Endothelial cell of umbilical vein (primary cell): ENCODE data around the gene CHSY3.

ENCODE experiments used
- EZH2 ChIP-seq: IDR thresholded peaks from 2 replicates; pipeline ENCODE4 v1.6.1; 2012; ENCODE audit warnings: borderline replicate concordance, low read depth, mild to moderate bottlenecking, moderate library complexity, low read length, inconsistent platforms; ENCODE audit not compliant: severe bottlenecking
- FOS ChIP-seq: IDR thresholded peaks from 2 replicates; pipeline ENCODE4 v1.6.1; 2011; ENCODE audit warnings: mild to moderate bottlenecking, low read length, moderate library complexity, borderline replicate concordance; ENCODE audit not compliant: insufficient read depth
- GATA2 ChIP-seq: IDR thresholded peaks from 2 replicates; pipeline ENCODE4 v1.7.0; 2011; ENCODE audit warnings: low read depth, mild to moderate bottlenecking, moderate library complexity, mixed read lengths, low read length; ENCODE audit not compliant: insufficient read length, insufficient read depth
- JUN ChIP-seq: IDR thresholded peaks from 2 replicates; pipeline ENCODE4 v1.6.1; 2011; ENCODE audit warnings: borderline replicate concordance, low read depth; ENCODE audit not compliant: insufficient read length, insufficient read depth
- MYC ChIP-seq: IDR thresholded peaks from one replicate; pipeline ENCODE4 v1.6.1; 2011; ENCODE audit warnings: mild to moderate bottlenecking, low read depth, low read length
- POLR2A ChIP-seq: IDR thresholded peaks from 2 replicates; pipeline ENCODE4 v1.6.1; 2012; ENCODE audit warnings: low read depth, mild to moderate bottlenecking, control low read depth, low read length
- POLR2AphosphoS5 ChIP-seq: IDR thresholded peaks from 2 replicates; pipeline ENCODE4 v1.6.1; 2012; ENCODE audit warnings: low read depth, mild to moderate bottlenecking, control low read depth, low read length, moderate library complexity; ENCODE audit not compliant: insufficient read depth
- TF ChIP-seq, protein P1 (sequence below), 2 donors: IDR thresholded peaks; 1 replicate in 1 of 2; 2 replicates in 1 of 2; pipeline ENCODE4 v1.5.1; 2011; ENCODE audit warnings: low read length in 2 of 2, mild to moderate bottlenecking in 2 of 2, moderate library complexity in 2 of 2, control low read depth in 1 of 2, inconsistent platforms in 1 of 2, low read depth in 1 of 2; ENCODE audit not compliant: insufficient read depth in 1 of 2; ENCODE audit errors: extremely low read depth in 1 of 2
- TF ChIP-seq, protein P2 (sequence below): IDR thresholded peaks from 2 replicates; pipeline ENCODE4 v1.6.1; 2011; ENCODE audit not compliant: insufficient read depth, insufficient read length

- no peak for TF ChIP-seq EZH2
- TF ChIP-seq, protein P1, sequence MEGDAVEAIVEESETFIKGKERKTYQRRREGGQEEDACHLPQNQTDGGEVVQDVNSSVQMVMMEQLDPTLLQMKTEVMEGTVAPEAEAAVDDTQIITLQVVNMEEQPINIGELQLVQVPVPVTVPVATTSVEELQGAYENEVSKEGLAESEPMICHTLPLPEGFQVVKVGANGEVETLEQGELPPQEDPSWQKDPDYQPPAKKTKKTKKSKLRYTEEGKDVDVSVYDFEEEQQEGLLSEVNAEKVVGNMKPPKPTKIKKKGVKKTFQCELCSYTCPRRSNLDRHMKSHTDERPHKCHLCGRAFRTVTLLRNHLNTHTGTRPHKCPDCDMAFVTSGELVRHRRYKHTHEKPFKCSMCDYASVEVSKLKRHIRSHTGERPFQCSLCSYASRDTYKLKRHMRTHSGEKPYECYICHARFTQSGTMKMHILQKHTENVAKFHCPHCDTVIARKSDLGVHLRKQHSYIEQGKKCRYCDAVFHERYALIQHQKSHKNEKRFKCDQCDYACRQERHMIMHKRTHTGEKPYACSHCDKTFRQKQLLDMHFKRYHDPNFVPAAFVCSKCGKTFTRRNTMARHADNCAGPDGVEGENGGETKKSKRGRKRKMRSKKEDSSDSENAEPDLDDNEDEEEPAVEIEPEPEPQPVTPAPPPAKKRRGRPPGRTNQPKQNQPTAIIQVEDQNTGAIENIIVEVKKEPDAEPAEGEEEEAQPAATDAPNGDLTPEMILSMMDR (IDR thresholded peaks at IDR 0.05; ENCODE audit: extremely low read depth in 1 of 2, insufficient read depth in 1 of 2, low read depth in 1 of 2, low read length in 2 of 2), result no peak
- no peak for TF ChIP-seq FOS
- no peak for TF ChIP-seq POLR2A
- no peak for TF ChIP-seq MYC
- TF ChIP-seq POLR2AphosphoS5, result no peak
- no peak for TF ChIP-seq GATA2
- TF ChIP-seq, protein P2, sequence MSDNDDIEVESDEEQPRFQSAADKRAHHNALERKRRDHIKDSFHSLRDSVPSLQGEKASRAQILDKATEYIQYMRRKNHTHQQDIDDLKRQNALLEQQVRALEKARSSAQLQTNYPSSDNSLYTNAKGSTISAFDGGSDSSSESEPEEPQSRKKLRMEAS, result no peak
- TF ChIP-seq JUN, result no peak
Observed at GRCh38 chr5:130136300-130136699, 232.0 kb downstream of the CHSY3 start.
